Measurements from ENCODE around the gene NANP. TPM values are rescaled to one million over a fixed set of nuclear protein-coding genes. Genes with fewer than 3 reads are reported as not detected.

Gene NANP
- total RNA-seq (5.1 TPM), polyA plus RNA-seq (ENCODE audit: insufficient read depth, low read depth, low replicate concordance) (3.4 TPM)
- long read RNA-seq, donor 1, partial matches to known transcripts, result 0 of 1 reads
- long read RNA-seq, donor 1, other reads (novel, unspliced or antisense), result 0 of 1 reads
- long read RNA-seq, donor 2, partial matches to known transcripts, result 0 of 2 reads
- long read RNA-seq, donor 2, other reads (novel, unspliced or antisense), result 0 of 2 reads
- long read RNA-seq, donor 3, partial matches to known transcripts, result 0 of 3 reads
- long read RNA-seq, donor 3, other reads (novel, unspliced or antisense), result 0 of 3 reads
- long read RNA-seq, donor 4, transcript NANP-201 (2 exons, 3,964 nt), result major isoform, 5 of 5 reads
- long read RNA-seq, donor 4, partial matches to known transcripts, result 0 of 5 reads
- long read RNA-seq, donor 4, other reads (novel, unspliced or antisense), result 0 of 5 reads
- long read RNA-seq, donor 5, result 0 reads
- long read RNA-seq, donor 6, partial matches to known transcripts, result 0 of 2 reads
- long read RNA-seq, donor 6, other reads (novel, unspliced or antisense), result 0 of 2 reads
- long read RNA-seq, donor 7, transcript NANP-201 (2 exons, 3,964 nt), result major isoform, 6 of 8 reads
- long read RNA-seq, donor 7, partial matches to known transcripts, result 0 of 8 reads
- long read RNA-seq, donor 7, other reads (novel, unspliced or antisense), result 2 of 8 reads
- long read RNA-seq, donor 8, partial matches to known transcripts, result 0 of 1 reads
- long read RNA-seq, donor 8, other reads (novel, unspliced or antisense), result 0 of 1 reads
- long read RNA-seq, donor 9, result 0 reads
- long read RNA-seq, donor 10, partial matches to known transcripts, result 0 of 4 reads
- long read RNA-seq, donor 10, other reads (novel, unspliced or antisense), result 0 of 4 reads

- intact Hi-C loops (cut with DNase I), result no loop called here
These were observed at the start of gene NANP for GRCh38 chr20:25623736-25624499. Gene NANP, minus strand, starts transcription at chr20:25624014. Its CDS starts 66 bp downstream, at chr20:25623948.

GRCh38 chr20:25672659-25673235 lies 48.9 kb upstream of the NANP start:
- no peaks in the 10 kb centered on the region for H3K27me3 ChIP-seq (ENCODE audit: control insufficient read depth, insufficient read depth, low read length)
- DNase-seq (no peak), FAIRE-seq (no peak)
- no peak overlapping the region for H3K27ac ChIP-seq (ENCODE audit: low read depth in 2 of 2, low read length in 2 of 2)
- TF ChIP-seq CTCF (IDR thresholded peaks at IDR 0.05; ENCODE audit: borderline replicate concordance, extremely low read depth, insufficient read depth), result no peak
- peaks cover 17 to 37% (median 25%) of the 10 kb centered on the region in 3 donors for H3K36me3 ChIP-seq (ENCODE audit: control insufficient read depth in 2 of 3, insufficient read depth in 3 of 3, low read length in 3 of 3)
- no peak overlapping the region for H3K4me3 ChIP-seq (ENCODE audit: low read length in 3 of 3)
- intact Hi-C loops (cut with DNase I), result no loop called here
- no peak overlapping the region for H3K9ac ChIP-seq (ENCODE audit: low read length in 3 of 3)
- no peaks in the 10 kb centered on the region for H3K9me3 ChIP-seq (ENCODE audit: control insufficient read depth in 2 of 3, insufficient read depth in 1 of 3, low read length in 3 of 3)
- no peaks in the 10 kb centered on the region for H3K4me1 ChIP-seq (ENCODE audit: control insufficient read depth in 2 of 3, insufficient read depth in 2 of 3, low read depth in 1 of 3, low read length in 3 of 3)

More at GRCh38 chr20:25623736-25624499, at the start of gene NANP:
- TF ChIP-seq CTCF (IDR thresholded peaks at IDR 0.05; ENCODE audit: borderline replicate concordance, extremely low read depth, insufficient read depth), result no peak
- FAIRE-seq, result no peak
- no peaks in the 10 kb centered on the region for H3K36me3 ChIP-seq (ENCODE audit: control insufficient read depth in 2 of 3, insufficient read depth in 3 of 3, low read length in 3 of 3)
- peak within 1 kb of the TSS; percentile 77 to 91 (median 84) for H3K4me3 ChIP-seq (ENCODE audit: low read length in 3 of 3)
- H3K9me3 ChIP-seq (ENCODE audit: control insufficient read depth in 2 of 3, insufficient read depth in 1 of 3, low read length in 3 of 3), result no peaks in the 10 kb centered on the region
- H3K4me1 ChIP-seq (ENCODE audit: control insufficient read depth in 2 of 3, insufficient read depth in 2 of 3, low read depth in 1 of 3, low read length in 3 of 3), result peaks cover 0 to 10% (median 4%) of the 10 kb centered on the region in 3 donors
- no peaks in the 10 kb centered on the region for H3K27me3 ChIP-seq (ENCODE audit: control insufficient read depth, insufficient read depth, low read length)
- H3K9ac ChIP-seq (ENCODE audit: low read length in 3 of 3), result peak within 1 kb of the TSS; percentile 63 to 94 (median 82)
- H3K27ac ChIP-seq (ENCODE audit: low read depth in 2 of 2, low read length in 2 of 2), result peak within 1 kb of the TSS; percentile 95
- DNase-seq, result peak; percentile 98 to 99 (median 99)

- Histone ChIP-seq H3K4me1 (ENCODE audit: control insufficient read depth in 2 of 3, insufficient read depth in 2 of 3, low read depth in 1 of 3, low read length in 3 of 3) (no peaks in the 10 kb centered on the region), H3K27ac (ENCODE audit: low read depth in 2 of 2, low read length in 2 of 2) (no peak overlapping the region), H3K9me3 (ENCODE audit: control insufficient read depth in 2 of 3, insufficient read depth in 1 of 3, low read length in 3 of 3) (no peaks in the 10 kb centered on the region), H3K27me3 (ENCODE audit: control insufficient read depth, insufficient read depth, low read length) (no peaks in the 10 kb centered on the region), H3K9ac (ENCODE audit: low read length in 3 of 3) (no peak overlapping the region), H3K36me3 (ENCODE audit: control insufficient read depth in 2 of 3, insufficient read depth in 3 of 3, low read length in 3 of 3) (peaks cover 8 to 18% (median 10%) of the 10 kb centered on the region in 3 donors), H3K4me3 (ENCODE audit: low read length in 3 of 3) (no peak overlapping the region)
- FAIRE-seq, result no peak
- intact Hi-C loops (cut with DNase I), result no loop called here
- TF ChIP-seq CTCF (IDR thresholded peaks at IDR 0.05; ENCODE audit: borderline replicate concordance, extremely low read depth, insufficient read depth), result no peak
- DNase-seq, result no peak
These were observed 46.1 kb upstream of the NANP start for GRCh38 chr20:25669826-25670422.

Data from kidney (tissue), 22 donors.